ENCODE results near the gene KCNK16.
"Not testable (repeated sequence)": the region's sequence is repeated elsewhere in the genome, so short reads cannot be mapped to it uniquely, and the experiment has no call there.

- TF ChIP-seq, protein P1, sequence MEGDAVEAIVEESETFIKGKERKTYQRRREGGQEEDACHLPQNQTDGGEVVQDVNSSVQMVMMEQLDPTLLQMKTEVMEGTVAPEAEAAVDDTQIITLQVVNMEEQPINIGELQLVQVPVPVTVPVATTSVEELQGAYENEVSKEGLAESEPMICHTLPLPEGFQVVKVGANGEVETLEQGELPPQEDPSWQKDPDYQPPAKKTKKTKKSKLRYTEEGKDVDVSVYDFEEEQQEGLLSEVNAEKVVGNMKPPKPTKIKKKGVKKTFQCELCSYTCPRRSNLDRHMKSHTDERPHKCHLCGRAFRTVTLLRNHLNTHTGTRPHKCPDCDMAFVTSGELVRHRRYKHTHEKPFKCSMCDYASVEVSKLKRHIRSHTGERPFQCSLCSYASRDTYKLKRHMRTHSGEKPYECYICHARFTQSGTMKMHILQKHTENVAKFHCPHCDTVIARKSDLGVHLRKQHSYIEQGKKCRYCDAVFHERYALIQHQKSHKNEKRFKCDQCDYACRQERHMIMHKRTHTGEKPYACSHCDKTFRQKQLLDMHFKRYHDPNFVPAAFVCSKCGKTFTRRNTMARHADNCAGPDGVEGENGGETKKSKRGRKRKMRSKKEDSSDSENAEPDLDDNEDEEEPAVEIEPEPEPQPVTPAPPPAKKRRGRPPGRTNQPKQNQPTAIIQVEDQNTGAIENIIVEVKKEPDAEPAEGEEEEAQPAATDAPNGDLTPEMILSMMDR (IDR thresholded peaks at IDR 0.05 in 8 of 11, conservative IDR thresholded peaks at IDR 0.05 in 3 of 11): not testable (repeated sequence)
- not testable (repeated sequence) for TF ChIP-seq POLR2A, POLR2AphosphoS5 (IDR thresholded peaks at IDR 0.05)
These were observed 35.9 kb downstream of the KCNK16 start for GRCh38 chr6:39286596-39286995.
